ENCODE measurements around the gene SLC26A3. TPM values are rescaled to one million over a fixed set of nuclear protein-coding genes. Genes with fewer than 3 reads are reported as not detected.

Gene SLC26A3
- total and polyA plus RNA-seq, 10 of the 15 experiments (the other 5 are each of a cell fraction or from before 2014, with no cell fraction given): 0.46 TPM; not detected in 9

DNA sequence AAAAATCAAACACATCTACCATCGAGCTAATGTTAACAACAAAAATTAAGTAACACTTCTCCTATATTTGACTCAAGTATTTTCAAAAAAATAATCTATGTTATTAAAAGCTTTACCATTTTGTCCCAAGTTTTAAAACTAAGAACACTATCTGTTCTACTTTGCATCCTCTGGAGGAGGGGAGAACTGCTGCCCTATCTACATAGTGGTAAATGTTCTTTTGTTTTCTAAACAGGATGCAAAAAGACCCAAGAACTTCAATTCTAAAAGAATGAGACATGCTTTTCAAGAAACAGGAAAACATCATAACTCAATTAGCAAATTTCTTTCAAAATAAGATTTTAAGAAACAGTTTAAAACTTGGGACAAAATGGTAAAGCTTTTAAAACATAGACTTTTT, 14.8 kb downstream of the SLC26A3 start:
- in situ Hi-C loops (cut with MboI) (no loop called here), intact Hi-C loops (cut with micrococcal nuclease; ENCODE audit: unreplicated experiment) (no loop called here)
- ChIA-PET RAD21 (ENCODE audit: unreplicated experiment) (no interaction called here), SMC1A (ENCODE audit: uncharacterized antibody, unreplicated experiment) (no interaction called here), POLR2A (no interaction called here), CTCF (interaction anchor here (1.0 kb wide), 1 partner anchor 91 kb away, joined by 6 read pairs; no protein-coding TSS in a partner anchor)
- H3K4me3 ChIP-seq: no peak overlapping the region
- no peaks in the 10 kb centered on the region for H3K79me2 ChIP-seq (ENCODE audit: control insufficient read depth, insufficient read depth, low read length)
- no peak overlapping the region for H3K9ac ChIP-seq (ENCODE audit: control insufficient read depth, insufficient read depth, low read length)
- H4K20me1 ChIP-seq (ENCODE audit: control insufficient read depth, insufficient read depth): no peaks in the 10 kb centered on the region
- ATAC-seq (no peak), DNase-seq (ENCODE audit: low read depth, low spot score) (no peak), FAIRE-seq (no peak)
- no peak overlapping the region for H2AFZ ChIP-seq (ENCODE audit: control insufficient read depth, low read depth, low read length)
- no peaks in the 10 kb centered on the region for H3K4me1 ChIP-seq (ENCODE audit: control insufficient read depth, insufficient read depth, low read length)
- no peak overlapping the region for H3K4me2 ChIP-seq (ENCODE audit: control insufficient read depth, insufficient read depth)
- 0 out of 4 replicates have a peak, but pooled peaks cover 2 to 4% of the 10 kb centered on the region in 2 experiments for H3K27me3 ChIP-seq (replicated peaks in 1 of 2; ENCODE audit: control insufficient read depth in 2 of 2, insufficient read depth in 2 of 2, low read length in 1 of 2)
- BruUV-seq (replicated peaks): no TSS peak
- no peak overlapping the region for H3K27ac ChIP-seq (ENCODE audit: control insufficient read depth, insufficient read depth)
- WGBS (ENCODE audit: insufficient coverage, insufficient replicate concordance, low lambda C conversion rate, missing lambda C conversion rate): 50% methylated on average over 1 of the region's 1 CpG
- no peaks in the 10 kb centered on the region for H3K36me3 ChIP-seq (ENCODE audit: control insufficient read depth in 2 of 2, insufficient read depth in 2 of 2, low read length in 1 of 2)
- no peaks in the 10 kb centered on the region for H3K9me3 ChIP-seq (replicated peaks; ENCODE audit: control insufficient read depth, insufficient read depth, low read length)
- no peak for TF ChIP-seq ZZZ3 (IDR thresholded peaks at IDR 0.05; ENCODE audit: control insufficient read depth, insufficient read length, low read depth)
- TF ChIP-seq, protein P1, sequence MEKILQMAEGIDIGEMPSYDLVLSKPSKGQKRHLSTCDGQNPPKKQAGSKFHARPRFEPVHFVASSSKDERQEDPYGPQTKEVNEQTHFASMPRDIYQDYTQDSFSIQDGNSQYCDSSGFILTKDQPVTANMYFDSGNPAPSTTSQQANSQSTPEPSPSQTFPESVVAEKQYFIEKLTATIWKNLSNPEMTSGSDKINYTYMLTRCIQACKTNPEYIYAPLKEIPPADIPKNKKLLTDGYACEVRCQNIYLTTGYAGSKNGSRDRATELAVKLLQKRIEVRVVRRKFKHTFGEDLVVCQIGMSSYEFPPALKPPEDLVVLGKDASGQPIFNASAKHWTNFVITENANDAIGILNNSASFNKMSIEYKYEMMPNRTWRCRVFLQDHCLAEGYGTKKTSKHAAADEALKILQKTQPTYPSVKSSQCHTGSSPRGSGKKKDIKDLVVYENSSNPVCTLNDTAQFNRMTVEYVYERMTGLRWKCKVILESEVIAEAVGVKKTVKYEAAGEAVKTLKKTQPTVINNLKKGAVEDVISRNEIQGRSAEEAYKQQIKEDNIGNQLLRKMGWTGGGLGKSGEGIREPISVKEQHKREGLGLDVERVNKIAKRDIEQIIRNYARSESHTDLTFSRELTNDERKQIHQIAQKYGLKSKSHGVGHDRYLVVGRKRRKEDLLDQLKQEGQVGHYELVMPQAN (conservative IDR thresholded peaks at IDR 0.05): no peak
- TF ChIP-seq TARDBP (IDR thresholded peaks at IDR 0.05; ENCODE audit: borderline replicate concordance): no peak
- TF ChIP-seq, protein P2, sequence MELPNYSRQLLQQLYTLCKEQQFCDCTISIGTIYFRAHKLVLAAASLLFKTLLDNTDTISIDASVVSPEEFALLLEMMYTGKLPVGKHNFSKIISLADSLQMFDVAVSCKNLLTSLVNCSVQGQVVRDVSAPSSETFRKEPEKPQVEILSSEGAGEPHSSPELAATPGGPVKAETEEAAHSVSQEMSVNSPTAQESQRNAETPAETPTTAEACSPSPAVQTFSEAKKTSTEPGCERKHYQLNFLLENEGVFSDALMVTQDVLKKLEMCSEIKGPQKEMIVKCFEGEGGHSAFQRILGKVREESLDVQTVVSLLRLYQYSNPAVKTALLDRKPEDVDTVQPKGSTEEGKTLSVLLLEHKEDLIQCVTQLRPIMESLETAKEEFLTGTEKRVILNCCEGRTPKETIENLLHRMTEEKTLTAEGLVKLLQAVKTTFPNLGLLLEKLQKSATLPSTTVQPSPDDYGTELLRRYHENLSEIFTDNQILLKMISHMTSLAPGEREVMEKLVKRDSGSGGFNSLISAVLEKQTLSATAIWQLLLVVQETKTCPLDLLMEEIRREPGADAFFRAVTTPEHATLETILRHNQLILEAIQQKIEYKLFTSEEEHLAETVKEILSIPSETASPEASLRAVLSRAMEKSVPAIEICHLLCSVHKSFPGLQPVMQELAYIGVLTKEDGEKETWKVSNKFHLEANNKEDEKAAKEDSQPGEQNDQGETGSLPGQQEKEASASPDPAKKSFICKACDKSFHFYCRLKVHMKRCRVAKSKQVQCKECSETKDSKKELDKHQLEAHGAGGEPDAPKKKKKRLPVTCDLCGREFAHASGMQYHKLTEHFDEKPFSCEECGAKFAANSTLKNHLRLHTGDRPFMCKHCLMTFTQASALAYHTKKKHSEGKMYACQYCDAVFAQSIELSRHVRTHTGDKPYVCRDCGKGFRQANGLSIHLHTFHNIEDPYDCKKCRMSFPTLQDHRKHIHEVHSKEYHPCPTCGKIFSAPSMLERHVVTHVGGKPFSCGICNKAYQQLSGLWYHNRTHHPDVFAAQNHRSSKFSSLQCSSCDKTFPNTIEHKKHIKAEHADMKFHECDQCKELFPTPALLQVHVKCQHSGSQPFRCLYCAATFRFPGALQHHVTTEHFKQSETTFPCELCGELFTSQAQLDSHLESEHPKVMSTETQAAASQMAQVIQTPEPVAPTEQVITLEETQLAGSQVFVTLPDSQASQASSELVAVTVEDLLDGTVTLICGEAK (IDR thresholded peaks at IDR 0.05; ENCODE audit: borderline replicate concordance): no peak
- TF ChIP-seq, protein P3, sequence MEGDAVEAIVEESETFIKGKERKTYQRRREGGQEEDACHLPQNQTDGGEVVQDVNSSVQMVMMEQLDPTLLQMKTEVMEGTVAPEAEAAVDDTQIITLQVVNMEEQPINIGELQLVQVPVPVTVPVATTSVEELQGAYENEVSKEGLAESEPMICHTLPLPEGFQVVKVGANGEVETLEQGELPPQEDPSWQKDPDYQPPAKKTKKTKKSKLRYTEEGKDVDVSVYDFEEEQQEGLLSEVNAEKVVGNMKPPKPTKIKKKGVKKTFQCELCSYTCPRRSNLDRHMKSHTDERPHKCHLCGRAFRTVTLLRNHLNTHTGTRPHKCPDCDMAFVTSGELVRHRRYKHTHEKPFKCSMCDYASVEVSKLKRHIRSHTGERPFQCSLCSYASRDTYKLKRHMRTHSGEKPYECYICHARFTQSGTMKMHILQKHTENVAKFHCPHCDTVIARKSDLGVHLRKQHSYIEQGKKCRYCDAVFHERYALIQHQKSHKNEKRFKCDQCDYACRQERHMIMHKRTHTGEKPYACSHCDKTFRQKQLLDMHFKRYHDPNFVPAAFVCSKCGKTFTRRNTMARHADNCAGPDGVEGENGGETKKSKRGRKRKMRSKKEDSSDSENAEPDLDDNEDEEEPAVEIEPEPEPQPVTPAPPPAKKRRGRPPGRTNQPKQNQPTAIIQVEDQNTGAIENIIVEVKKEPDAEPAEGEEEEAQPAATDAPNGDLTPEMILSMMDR (IDR thresholded peaks at IDR 0.05 in 2 of 3, conservative IDR thresholded peaks at IDR 0.05 in 1 of 3; ENCODE audit: control insufficient read depth in 2 of 3, extremely low read depth in 1 of 3, insufficient read depth in 1 of 3, low read depth in 3 of 3, low read length in 3 of 3): no peak
- no peak for TF ChIP-seq TCF7 (IDR thresholded peaks at IDR 0.05; ENCODE audit: borderline replicate concordance)
- TF ChIP-seq PML (IDR thresholded peaks at IDR 0.05; ENCODE audit: low read length): no peak
- TF ChIP-seq, protein P4, sequence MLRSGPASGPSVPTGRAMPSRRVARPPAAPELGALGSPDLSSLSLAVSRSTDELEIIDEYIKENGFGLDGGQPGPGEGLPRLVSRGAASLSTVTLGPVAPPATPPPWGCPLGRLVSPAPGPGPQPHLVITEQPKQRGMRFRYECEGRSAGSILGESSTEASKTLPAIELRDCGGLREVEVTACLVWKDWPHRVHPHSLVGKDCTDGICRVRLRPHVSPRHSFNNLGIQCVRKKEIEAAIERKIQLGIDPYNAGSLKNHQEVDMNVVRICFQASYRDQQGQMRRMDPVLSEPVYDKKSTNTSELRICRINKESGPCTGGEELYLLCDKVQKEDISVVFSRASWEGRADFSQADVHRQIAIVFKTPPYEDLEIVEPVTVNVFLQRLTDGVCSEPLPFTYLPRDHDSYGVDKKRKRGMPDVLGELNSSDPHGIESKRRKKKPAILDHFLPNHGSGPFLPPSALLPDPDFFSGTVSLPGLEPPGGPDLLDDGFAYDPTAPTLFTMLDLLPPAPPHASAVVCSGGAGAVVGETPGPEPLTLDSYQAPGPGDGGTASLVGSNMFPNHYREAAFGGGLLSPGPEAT (IDR thresholded peaks at IDR 0.05; ENCODE audit: low read depth): no peak
- no peak for TF ChIP-seq IKZF1 (conservative IDR thresholded peaks at IDR 0.05)
- TF ChIP-seq NFIC (IDR thresholded peaks at IDR 0.05; ENCODE audit: low read depth, low read length): no peak
- TF ChIP-seq, protein P5, sequence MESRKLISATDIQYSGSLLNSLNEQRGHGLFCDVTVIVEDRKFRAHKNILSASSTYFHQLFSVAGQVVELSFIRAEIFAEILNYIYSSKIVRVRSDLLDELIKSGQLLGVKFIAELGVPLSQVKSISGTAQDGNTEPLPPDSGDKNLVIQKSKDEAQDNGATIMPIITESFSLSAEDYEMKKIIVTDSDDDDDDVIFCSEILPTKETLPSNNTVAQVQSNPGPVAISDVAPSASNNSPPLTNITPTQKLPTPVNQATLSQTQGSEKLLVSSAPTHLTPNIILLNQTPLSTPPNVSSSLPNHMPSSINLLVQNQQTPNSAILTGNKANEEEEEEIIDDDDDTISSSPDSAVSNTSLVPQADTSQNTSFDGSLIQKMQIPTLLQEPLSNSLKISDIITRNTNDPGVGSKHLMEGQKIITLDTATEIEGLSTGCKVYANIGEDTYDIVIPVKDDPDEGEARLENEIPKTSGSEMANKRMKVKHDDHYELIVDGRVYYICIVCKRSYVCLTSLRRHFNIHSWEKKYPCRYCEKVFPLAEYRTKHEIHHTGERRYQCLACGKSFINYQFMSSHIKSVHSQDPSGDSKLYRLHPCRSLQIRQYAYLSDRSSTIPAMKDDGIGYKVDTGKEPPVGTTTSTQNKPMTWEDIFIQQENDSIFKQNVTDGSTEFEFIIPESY (IDR thresholded peaks at IDR 0.05): no peak
- TF ChIP-seq STAT3 (IDR thresholded peaks at IDR 0.05; ENCODE audit: low read depth, low read length): no peak
- no peak for TF ChIP-seq JUND (IDR thresholded peaks at IDR 0.05; ENCODE audit: low read depth, low read length)

Measured in GM12878 (cell line).